Measurements from ENCODE around the gene RANGAP1. TPM values are rescaled to one million over a fixed set of nuclear protein-coding genes. Genes with fewer than 3 reads are reported as not detected.

The RANGAP1 gene
- total RNA-seq, 4 donors from 2014 or later: 31.4 to 75.2 (median 52.1) TPM

DNA sequence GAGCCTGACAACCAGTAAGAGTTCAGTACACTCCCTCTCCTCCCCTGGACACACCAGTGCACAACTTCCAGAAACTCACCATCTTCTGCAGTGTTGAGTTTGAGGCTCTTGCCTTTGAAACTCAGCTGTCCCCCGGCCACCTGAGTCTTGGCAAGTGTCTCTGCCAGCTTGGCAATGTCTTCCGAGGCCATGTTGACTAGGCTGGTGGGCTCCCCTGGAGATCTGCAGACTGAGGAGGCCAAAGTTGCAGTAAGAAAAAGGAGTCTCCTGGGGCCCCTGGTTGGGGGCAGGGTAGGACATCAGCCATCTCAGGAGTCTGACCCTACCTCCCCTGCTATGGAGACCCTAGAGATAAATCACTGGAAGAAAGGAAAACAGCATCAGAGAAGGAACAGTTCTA is 5.1 kb downstream of the RANGAP1 start:
- Histone ChIP-seq H3K36me3 (peaks cover 0 to 78% of the 10 kb centered on the region in 2 donors), H3K4me1 (peaks cover 7 to 14% of the 10 kb centered on the region in 2 donors), H3K27ac (no peak overlapping the region), H3K27me3 (no peaks in the 10 kb centered on the region), H3K9me3 (no peaks in the 10 kb centered on the region), H3K4me3 (no peak overlapping the region)
- in situ Hi-C loops (cut with MboI; ENCODE audit: low sequenced_read_pairs in 4 of 4) (loop anchor here in 1 of 4 donors (25.0 kb wide), 1 partner anchor 256 kb away; the partner anchor contains the start of gene POLR3H), intact Hi-C loops (cut with DNase I; ENCODE audit: low total_unique reads) (loop anchor here (10.0 kb wide), 1 partner anchor 804 kb away; no protein-coding TSS in a partner anchor)
- DNase-seq: no peak
- ATAC-seq: no peak
- TF ChIP-seq POLR2A (IDR thresholded peaks at IDR 0.05): no peak
- TF ChIP-seq, protein P1, sequence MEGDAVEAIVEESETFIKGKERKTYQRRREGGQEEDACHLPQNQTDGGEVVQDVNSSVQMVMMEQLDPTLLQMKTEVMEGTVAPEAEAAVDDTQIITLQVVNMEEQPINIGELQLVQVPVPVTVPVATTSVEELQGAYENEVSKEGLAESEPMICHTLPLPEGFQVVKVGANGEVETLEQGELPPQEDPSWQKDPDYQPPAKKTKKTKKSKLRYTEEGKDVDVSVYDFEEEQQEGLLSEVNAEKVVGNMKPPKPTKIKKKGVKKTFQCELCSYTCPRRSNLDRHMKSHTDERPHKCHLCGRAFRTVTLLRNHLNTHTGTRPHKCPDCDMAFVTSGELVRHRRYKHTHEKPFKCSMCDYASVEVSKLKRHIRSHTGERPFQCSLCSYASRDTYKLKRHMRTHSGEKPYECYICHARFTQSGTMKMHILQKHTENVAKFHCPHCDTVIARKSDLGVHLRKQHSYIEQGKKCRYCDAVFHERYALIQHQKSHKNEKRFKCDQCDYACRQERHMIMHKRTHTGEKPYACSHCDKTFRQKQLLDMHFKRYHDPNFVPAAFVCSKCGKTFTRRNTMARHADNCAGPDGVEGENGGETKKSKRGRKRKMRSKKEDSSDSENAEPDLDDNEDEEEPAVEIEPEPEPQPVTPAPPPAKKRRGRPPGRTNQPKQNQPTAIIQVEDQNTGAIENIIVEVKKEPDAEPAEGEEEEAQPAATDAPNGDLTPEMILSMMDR (IDR thresholded peaks at IDR 0.05 in 4 of 5, conservative IDR thresholded peaks at IDR 0.05 in 1 of 5): no peak

DNA sequence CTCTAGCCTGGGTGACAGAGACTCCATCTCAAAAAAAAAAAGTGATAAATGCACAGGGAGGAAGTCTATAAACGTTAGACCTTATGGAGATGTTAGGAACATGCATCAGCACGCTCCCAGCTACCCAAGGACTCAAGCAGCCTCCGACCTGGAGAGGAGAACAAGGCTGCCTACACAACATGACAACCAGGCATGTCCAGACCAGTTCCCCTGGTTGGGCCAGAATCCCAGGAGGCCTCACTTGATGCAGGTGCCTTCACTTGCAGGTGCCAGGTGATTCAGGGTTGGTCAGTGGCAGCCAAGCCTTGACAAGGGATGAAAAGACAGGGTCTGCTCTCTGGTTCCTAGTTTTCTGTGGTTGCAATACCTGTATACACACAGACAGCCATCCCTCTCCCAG is 5.9 kb downstream of the RANGAP1 start:
- no peak overlapping the region for H3K27ac ChIP-seq

DNA sequence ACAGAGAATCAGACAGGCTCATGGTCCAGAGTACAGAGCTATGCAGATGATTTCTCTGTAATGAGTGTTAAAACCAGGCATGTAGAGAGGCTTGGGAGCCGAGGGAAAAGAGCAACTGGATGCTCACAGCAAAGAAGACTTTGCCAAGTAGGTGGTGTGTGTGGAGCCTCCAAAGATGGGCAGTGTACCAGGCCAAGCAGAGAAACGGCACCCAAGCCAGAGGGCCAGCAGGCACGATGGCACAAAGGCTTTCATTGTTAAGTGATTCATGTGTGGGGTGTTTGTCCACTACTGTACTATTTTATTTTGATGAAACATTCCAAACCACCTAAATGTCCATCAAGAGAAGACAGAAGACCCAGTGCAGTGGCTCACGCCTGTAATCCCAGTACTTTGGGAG is 11.1 kb downstream of the RANGAP1 start:
- H3K9me3 ChIP-seq: no peaks in the 10 kb centered on the region
- DNase-seq: no peak
- no peaks in the 10 kb centered on the region for H3K27me3 ChIP-seq
- H3K36me3 ChIP-seq: peaks cover 0 to 86% of the 10 kb centered on the region in 2 donors
- no peak overlapping the region for H3K4me3 ChIP-seq
- in situ Hi-C loops (cut with MboI; ENCODE audit: low sequenced_read_pairs in 4 of 4) (loop anchor here in 1 of 4 donors (25.0 kb wide), 1 partner anchor 262 kb away; the partner anchor contains the start of gene POLR3H), intact Hi-C loops (cut with DNase I; ENCODE audit: low total_unique reads) (no loop called here)
- no peaks in the 10 kb centered on the region for H3K4me1 ChIP-seq
- ATAC-seq: peak in 1 of 2 donors; percentile 21
- H3K27ac ChIP-seq: no peak overlapping the region
- TF ChIP-seq POLR2A (IDR thresholded peaks at IDR 0.05): no peak
- TF ChIP-seq, protein P1 (IDR thresholded peaks at IDR 0.05 in 4 of 5, conservative IDR thresholded peaks at IDR 0.05 in 1 of 5): no peak

More for the DNA sequence above, 5.9 kb downstream of the RANGAP1 start:
- in situ Hi-C loops (cut with MboI; ENCODE audit: low sequenced_read_pairs in 4 of 4) (loop anchor here in 1 of 4 donors (25.0 kb wide), 1 partner anchor 257 kb away; the partner anchor contains the start of gene POLR3H), intact Hi-C loops (cut with DNase I; ENCODE audit: low total_unique reads) (loop anchor here (10.0 kb wide), 1 partner anchor 805 kb away; no protein-coding TSS in a partner anchor)
- Histone ChIP-seq H3K36me3 (peaks cover 0 to 86% of the 10 kb centered on the region in 2 donors), H3K9me3 (no peaks in the 10 kb centered on the region), H3K4me3 (no peak overlapping the region), H3K27me3 (no peaks in the 10 kb centered on the region), H3K4me1 (peaks cover 4 to 7% of the 10 kb centered on the region in 2 donors)
- TF ChIP-seq, protein P1 (IDR thresholded peaks at IDR 0.05 in 4 of 5, conservative IDR thresholded peaks at IDR 0.05 in 1 of 5): no peak
- TF ChIP-seq POLR2A (IDR thresholded peaks at IDR 0.05): no peak
- ATAC-seq: no peak
- DNase-seq: no peak

DNA sequence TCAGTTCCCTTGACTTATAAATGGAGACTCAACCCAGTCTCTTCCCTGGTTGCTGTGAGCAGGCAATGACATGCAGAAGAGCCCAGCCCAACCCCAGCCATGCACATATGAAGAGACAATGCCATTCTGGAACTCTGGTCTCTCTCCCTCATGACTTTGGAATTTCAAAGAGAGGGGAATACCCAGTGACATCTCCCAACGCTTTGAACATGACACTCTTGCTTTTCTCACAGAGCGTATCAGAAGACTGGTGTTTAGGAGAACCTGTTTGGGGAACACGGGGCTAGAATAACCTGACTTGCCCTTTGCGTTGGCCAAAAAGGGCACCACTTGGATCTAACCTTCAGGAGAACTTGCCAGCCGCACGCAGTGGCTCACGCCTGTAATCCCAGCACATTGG is 12.9 kb downstream of the RANGAP1 start:
- Histone ChIP-seq H3K27ac (no peak overlapping the region), H3K4me1 (no peaks in the 10 kb centered on the region), H3K4me3 (no peak overlapping the region), H3K36me3 (peaks cover 0 to 86% of the 10 kb centered on the region in 2 donors), H3K9me3 (no peaks in the 10 kb centered on the region), H3K27me3 (no peaks in the 10 kb centered on the region)
- no peak for DNase-seq
- in situ Hi-C loops (cut with MboI; ENCODE audit: low sequenced_read_pairs in 4 of 4): no loop called here
- intact Hi-C loops (cut with DNase I; ENCODE audit: low total_unique reads): no loop called here
- TF ChIP-seq, protein P1 (IDR thresholded peaks at IDR 0.05 in 4 of 5, conservative IDR thresholded peaks at IDR 0.05 in 1 of 5): no peak
- TF ChIP-seq POLR2A (IDR thresholded peaks at IDR 0.05): no peak
- ATAC-seq: peak; percentile 27 to 66

Measured in gastrocnemius medialis (tissue), 4 donors.